Hepatocyte (in vitro differentiated cells): ENCODE results near the gene PGPEP1. TPM values are rescaled to one million over a fixed set of nuclear protein-coding genes. Genes with fewer than 3 reads are reported as not detected.

Experiments
- DNase-seq: peaks from one replicate; pipeline ENCODE4 v3.0.0-alpha.2; 2016; ENCODE audit warnings: low spot score
- H2AFZ ChIP-seq: fragments of 200-600 bp; sonication (generic); 2 replicates; pipeline ENCODE4 v1.6.0; 2016; ENCODE audit warnings: antibody characterized with exemption, mild to moderate bottlenecking
- H3K27ac ChIP-seq: fragments of 200-600 bp; sonication (generic); 2 replicates; pipeline ENCODE4 v1.5.1; 2016; ENCODE audit warnings: mild to moderate bottlenecking
- H3K27me3 ChIP-seq: fragments of 200-600 bp; sonication (generic); 2 replicates; pipeline ENCODE4 v1.6.1; 2016
- H3K36me3 ChIP-seq: fragments of 200-600 bp; sonication (generic); replicated peaks from 2 replicates; pipeline ENCODE4 v1.5.1; 2016; ENCODE audit warnings: low read depth; ENCODE audit not compliant: insufficient read depth
- H3K4me1 ChIP-seq: fragments of 200-600 bp; sonication (generic); 2 replicates; pipeline ENCODE4 v1.5.1; 2016; ENCODE audit warnings: mild to moderate bottlenecking, moderate library complexity; ENCODE audit not compliant: insufficient read depth
- H3K4me2 ChIP-seq: fragments of 200-600 bp; sonication (generic); 2 replicates; pipeline ENCODE4 v1.6.0; 2016
- H3K4me3 ChIP-seq: fragments of 200-600 bp; sonication (generic); 2 replicates; pipeline ENCODE4 v1.5.1; 2016; ENCODE audit warnings: mild to moderate bottlenecking
- H3K79me2 ChIP-seq: fragments of 200-600 bp; sonication (generic); 2 replicates; pipeline ENCODE4 v1.6.0; 2017; ENCODE audit warnings: mild to moderate bottlenecking
- H3K9me2 ChIP-seq: fragments of 200-600 bp; sonication (generic); replicated peaks from 2 replicates; pipeline ENCODE4 v1.6.0; 2017; ENCODE audit warnings: mild to moderate bottlenecking; ENCODE audit not compliant: insufficient read depth
- H3K9me3 ChIP-seq: fragments of 200-600 bp; sonication (generic); 2 replicates; pipeline ENCODE4 v1.5.1; 2016; ENCODE audit warnings: low read depth, mild to moderate bottlenecking
- H4K20me1 ChIP-seq: fragments of 200-600 bp; sonication (generic); 2 replicates; pipeline ENCODE4 v1.6.0; 2016; ENCODE audit warnings: mild to moderate bottlenecking; ENCODE audit not compliant: insufficient read depth, poor library complexity, severe bottlenecking
- CTCF ChIP-seq: fragments of 200-600 bp; sonication (generic); IDR thresholded peaks from 2 replicates; pipeline ENCODE4 v1.5.1; 2016; ENCODE audit warnings: antibody characterized with exemption, mild to moderate bottlenecking; ENCODE audit not compliant: poor library complexity
- EZH2 ChIP-seq: fragments of 200-600 bp; sonication (generic); IDR thresholded peaks from 2 replicates; pipeline ENCODE4 v1.6.1; 2016; ENCODE audit warnings: antibody characterized with exemption, mild to moderate bottlenecking, borderline replicate concordance
- EZH2phosphoT487 ChIP-seq: fragments of 200-600 bp; sonication (generic); IDR thresholded peaks from one replicate; pipeline ENCODE4 v1.6.1; 2018; ENCODE audit warnings: antibody characterized with exemption, mild to moderate bottlenecking, low read depth, moderate library complexity; ENCODE audit not compliant: unreplicated experiment, severe bottlenecking
- WGBS: methylation state at CpG from one replicate; pipeline ENCODE4 v1.1.6; 2016; ENCODE audit warnings: low lambda C conversion rate; ENCODE audit errors: missing lambda C conversion rate; 5-methylcytosine and 5-hydroxymethylcytosine counted together
- polyA plus RNA-seq: library from polyadenylated mRNA; unstranded; fragments of >200 nt; fragmentation: Nextera tagmentation; extraction: Ambion mirVana; gene quantifications from 2 replicates; pipeline ENCODE4 v1.2.1, GENCODE V29; 2016
- total RNA-seq: library from RNA; depleted of rRNA; stranded (reverse); fragments of >200 nt; gene quantifications from 2 replicates; pipeline ENCODE4 v1.2.3, GENCODE V29; 2014

The PGPEP1 gene
- total and polyA plus RNA-seq, 2 experiments from 2014 or later, result 26.8 to 36.1 TPM

- 97% methylated on average over 9 of the region's 9 CpGs for WGBS
- Histone ChIP-seq H3K79me2 (no peaks in the 10 kb centered on the region), H3K4me1 (peaks cover 15% of the 10 kb centered on the region), H4K20me1 (no peaks in the 10 kb centered on the region), H3K4me2 (no peak overlapping the region), H2AFZ (no peak overlapping the region), H3K27me3 (no peaks in the 10 kb centered on the region), H3K9me3 (no peaks in the 10 kb centered on the region), H3K9me2 (no peaks in the 10 kb centered on the region), H3K36me3 (no peaks in the 10 kb centered on the region), H3K27ac (no peak overlapping the region), H3K4me3 (no peak overlapping the region)
- TF ChIP-seq EZH2phosphoT487 (no peak), CTCF (no peak), EZH2 (no peak)
- no peak for DNase-seq
Observed at GRCh38 chr19:18299654-18300053, 40.7 kb upstream of the PGPEP1 start.

GRCh38 chr19:18300930-18301717 is 39.3 kb upstream of the PGPEP1 start:
- peak; percentile 79 for DNase-seq
- Histone ChIP-seq H3K9me3 (no peaks in the 10 kb centered on the region), H3K27ac (peak overlapping the region; percentile 69), H3K9me2 (no peaks in the 10 kb centered on the region), H2AFZ (no peak overlapping the region), H3K4me1 (peaks cover 25% of the 10 kb centered on the region), H3K4me3 (no peak overlapping the region), H3K4me2 (no peak overlapping the region), H3K27me3 (no peaks in the 10 kb centered on the region), H4K20me1 (no peaks in the 10 kb centered on the region), H3K79me2 (no peaks in the 10 kb centered on the region), H3K36me3 (no peaks in the 10 kb centered on the region)
- 62% methylated on average over 18 of the region's 18 CpGs for WGBS
- TF ChIP-seq EZH2phosphoT487, result no peak
- no peak for TF ChIP-seq EZH2
- TF ChIP-seq CTCF, result no peak

GRCh38 chr19:18301718-18302111 is 38.7 kb upstream of the PGPEP1 start:
- H3K4me3 ChIP-seq, result no peak overlapping the region
- H3K4me1 ChIP-seq, result peaks cover 25% of the 10 kb centered on the region
- TF ChIP-seq EZH2, result no peak
- no peak for TF ChIP-seq CTCF
- no peak for TF ChIP-seq EZH2phosphoT487
- no peaks in the 10 kb centered on the region for H3K9me3 ChIP-seq
- H3K9me2 ChIP-seq, result no peaks in the 10 kb centered on the region
- DNase-seq, result no peak
- no peaks in the 10 kb centered on the region for H3K27me3 ChIP-seq
- no peaks in the 10 kb centered on the region for H4K20me1 ChIP-seq
- no peaks in the 10 kb centered on the region for H3K36me3 ChIP-seq
- H2AFZ ChIP-seq, result no peak overlapping the region
- 92% methylated on average over 4 of the region's 4 CpGs for WGBS
- H3K79me2 ChIP-seq, result no peaks in the 10 kb centered on the region
- no peak overlapping the region for H3K4me2 ChIP-seq
- no peak overlapping the region for H3K27ac ChIP-seq

GRCh38 chr19:18304208-18304457 is 36.3 kb upstream of the PGPEP1 start:
- Histone ChIP-seq H3K4me1 (peaks cover 25% of the 10 kb centered on the region), H3K4me3 (no peak overlapping the region), H3K79me2 (no peaks in the 10 kb centered on the region), H3K36me3 (no peaks in the 10 kb centered on the region), H2AFZ (no peak overlapping the region), H3K4me2 (peak overlapping the region; percentile 69), H4K20me1 (no peaks in the 10 kb centered on the region), H3K27me3 (no peaks in the 10 kb centered on the region), H3K27ac (peak overlapping the region; percentile 99), H3K9me3 (no peaks in the 10 kb centered on the region), H3K9me2 (no peaks in the 10 kb centered on the region)
- TF ChIP-seq CTCF (no peak), EZH2phosphoT487 (no peak), EZH2 (no peak)
- WGBS, result 16% methylated on average over 2 of the region's 2 CpGs
- DNase-seq, result no peak
